GM19025 (cell line): ENCODE results near the gene PPFIBP1.

Experiments used
- ATAC-seq: cut with Tn5 transposase; IDR thresholded peaks from one replicate; pipeline ENCODE4 v1.9.1; 2021; ENCODE audit warnings: mild to moderate bottlenecking, low read depth, moderate library complexity; ENCODE audit not compliant: unreplicated experiment

The PPFIBP1 gene

GRCh38 chr12:27511031-27511722 is 12.8 kb upstream of the PPFIBP1 start:
- ATAC-seq: no peak

- no peak for ATAC-seq
Observed at GRCh38 chr12:27511723-27512045, 12.3 kb upstream of the PPFIBP1 start.

DNA sequence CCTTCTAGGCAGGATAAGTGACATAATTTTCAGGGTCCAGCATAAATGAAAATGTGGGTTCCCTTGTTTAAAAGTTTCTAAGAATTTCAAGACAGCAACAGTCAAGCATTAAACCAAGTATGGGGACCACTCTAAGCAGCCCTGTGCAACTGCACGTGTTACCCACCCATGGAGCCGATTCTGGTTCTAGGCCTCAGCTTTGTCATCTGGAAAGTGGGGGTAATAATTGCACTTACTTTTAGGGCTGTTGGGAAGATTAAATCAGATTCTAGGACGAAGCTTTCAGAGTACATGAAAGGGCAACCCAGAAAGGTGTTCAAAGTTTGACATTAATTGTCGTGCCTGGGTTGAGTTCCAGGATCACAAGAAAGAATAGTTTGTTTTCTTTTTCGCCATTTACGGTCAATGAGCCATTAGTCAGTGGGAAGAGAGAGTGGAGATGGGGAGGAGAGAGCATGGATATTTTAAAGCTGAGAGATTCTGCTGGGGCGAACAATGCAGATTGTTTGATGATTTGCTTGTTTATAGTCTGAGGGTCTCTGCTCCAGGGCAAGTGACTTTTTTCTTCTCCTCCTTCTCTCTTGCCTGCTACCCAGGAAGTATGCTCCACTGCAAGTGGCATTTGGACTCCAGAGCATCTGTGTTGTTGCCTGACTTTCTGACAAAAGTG is 10.7 kb upstream of the PPFIBP1 start:
- no peak for ATAC-seq

DNA sequence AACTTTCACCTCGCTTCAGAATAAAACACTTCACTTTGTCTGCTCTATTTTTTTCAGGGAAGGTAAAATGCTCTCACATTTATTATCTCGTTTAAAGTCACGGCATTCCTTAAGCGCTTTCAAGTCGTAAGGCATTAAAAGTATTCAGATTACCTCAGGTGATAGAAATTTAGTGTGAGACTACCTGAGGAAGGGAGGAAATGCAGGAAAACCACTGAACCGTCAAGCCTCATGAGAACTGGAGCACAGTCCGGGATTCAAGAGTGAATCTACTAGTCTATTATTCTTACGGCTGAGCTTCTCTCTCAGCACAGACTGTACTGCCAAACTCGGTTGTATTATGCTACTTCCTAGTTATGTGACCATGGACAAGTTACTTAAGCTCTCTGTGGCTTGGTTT is 8.3 kb upstream of the PPFIBP1 start:
- ATAC-seq: no peak

DNA sequence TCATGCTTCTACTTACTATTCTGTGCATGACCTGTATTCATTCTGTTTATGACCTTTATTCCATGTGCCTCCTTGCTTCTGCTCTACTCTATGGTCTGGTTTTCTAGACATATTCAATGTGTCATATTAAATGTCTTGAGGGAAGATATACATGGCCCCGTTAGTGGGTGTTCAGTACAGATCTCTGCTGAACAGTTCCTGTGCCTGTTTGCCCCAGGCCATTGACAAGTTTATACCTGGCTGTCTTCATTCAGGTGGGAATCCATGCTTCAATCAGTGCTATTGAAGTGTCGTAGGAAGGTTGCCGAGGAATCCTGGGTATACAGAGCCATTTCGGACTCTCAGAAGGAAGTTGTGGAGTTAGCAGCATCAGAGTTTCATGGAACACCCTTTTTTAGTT is 7.4 kb upstream of the PPFIBP1 start:
- ATAC-seq: no peak

DNA sequence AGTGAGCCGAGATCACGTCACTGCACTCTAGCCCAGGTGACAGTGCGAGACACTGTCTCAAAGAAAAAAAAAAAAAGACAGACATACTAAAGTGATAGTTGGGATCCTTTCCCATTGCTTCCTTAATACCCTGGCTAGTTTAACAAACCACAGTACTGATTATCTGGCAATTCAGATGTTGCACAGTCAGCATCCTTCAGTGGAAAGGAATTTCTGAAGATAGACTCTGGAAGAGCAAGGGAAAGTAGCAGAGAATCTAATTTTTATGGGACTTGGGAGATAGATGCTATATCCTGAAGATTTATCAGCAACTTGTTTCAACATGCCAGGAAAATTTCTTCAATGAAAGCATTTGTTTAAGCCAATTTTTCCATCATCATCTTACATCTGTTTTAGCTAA is 6.5 kb upstream of the PPFIBP1 start:
- ATAC-seq: no peak

GRCh38 chr12:27517961-27518665 is 5.9 kb upstream of the PPFIBP1 start:
- ATAC-seq: no peak

GRCh38 chr12:27521066-27521465 is 2.9 kb upstream of the PPFIBP1 start:
- ATAC-seq: no peak

DNA sequence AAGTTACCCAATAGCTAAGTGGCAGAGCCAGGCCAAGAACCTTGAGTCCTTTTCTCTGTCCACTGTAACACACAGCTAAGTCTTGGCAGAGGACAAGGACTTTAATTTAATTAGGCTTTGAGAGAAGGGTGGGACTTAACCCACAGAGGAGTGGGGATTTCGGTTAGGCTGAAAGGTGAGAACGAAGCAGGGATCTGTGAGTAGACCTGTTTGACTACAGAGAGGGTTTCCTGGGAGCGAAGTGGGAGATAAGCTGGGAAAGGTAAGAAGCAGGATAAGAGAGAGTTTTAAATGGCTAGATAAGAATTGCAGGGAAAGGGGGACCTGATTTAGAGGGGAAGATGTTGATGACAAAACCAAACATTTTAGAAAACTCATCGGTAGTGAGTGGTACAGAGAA is 2.0 kb upstream of the PPFIBP1 start:
- no peak for ATAC-seq

DNA sequence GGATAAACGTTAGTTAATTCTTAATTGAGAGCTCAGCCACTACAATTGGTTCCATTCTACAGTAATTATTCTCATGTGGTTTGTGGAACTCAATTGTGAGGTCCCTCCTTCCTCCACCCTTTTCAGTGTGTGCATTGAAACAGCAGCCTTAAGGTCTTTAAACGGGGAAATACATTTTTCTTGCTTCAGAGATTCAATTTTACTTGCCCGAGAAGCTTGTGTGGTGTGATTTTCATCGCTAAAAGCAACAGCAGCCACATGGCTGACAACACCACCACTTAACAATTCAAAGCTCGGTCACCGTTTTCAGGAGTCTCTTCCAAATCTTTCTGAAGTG is 733 bp upstream of the PPFIBP1 start:
- no peak for ATAC-seq

DNA sequence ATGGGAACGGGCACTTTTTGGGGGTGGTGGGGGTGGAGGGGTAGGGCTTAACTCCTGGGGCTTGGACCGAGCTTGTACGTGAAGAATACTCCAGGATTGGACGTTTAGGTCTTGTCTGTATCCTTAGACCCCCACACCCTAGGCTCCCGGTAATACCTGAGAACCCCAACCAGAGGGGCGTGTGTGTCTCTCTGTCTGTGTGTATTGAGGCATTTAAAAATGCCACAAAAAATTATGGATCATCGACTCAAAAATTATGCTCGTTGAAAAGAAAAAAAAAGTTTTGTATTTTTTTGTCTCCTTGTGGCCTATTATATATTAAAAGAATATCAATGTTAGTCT is 459 bp downstream of the PPFIBP1 start:
- no peak for ATAC-seq

DNA sequence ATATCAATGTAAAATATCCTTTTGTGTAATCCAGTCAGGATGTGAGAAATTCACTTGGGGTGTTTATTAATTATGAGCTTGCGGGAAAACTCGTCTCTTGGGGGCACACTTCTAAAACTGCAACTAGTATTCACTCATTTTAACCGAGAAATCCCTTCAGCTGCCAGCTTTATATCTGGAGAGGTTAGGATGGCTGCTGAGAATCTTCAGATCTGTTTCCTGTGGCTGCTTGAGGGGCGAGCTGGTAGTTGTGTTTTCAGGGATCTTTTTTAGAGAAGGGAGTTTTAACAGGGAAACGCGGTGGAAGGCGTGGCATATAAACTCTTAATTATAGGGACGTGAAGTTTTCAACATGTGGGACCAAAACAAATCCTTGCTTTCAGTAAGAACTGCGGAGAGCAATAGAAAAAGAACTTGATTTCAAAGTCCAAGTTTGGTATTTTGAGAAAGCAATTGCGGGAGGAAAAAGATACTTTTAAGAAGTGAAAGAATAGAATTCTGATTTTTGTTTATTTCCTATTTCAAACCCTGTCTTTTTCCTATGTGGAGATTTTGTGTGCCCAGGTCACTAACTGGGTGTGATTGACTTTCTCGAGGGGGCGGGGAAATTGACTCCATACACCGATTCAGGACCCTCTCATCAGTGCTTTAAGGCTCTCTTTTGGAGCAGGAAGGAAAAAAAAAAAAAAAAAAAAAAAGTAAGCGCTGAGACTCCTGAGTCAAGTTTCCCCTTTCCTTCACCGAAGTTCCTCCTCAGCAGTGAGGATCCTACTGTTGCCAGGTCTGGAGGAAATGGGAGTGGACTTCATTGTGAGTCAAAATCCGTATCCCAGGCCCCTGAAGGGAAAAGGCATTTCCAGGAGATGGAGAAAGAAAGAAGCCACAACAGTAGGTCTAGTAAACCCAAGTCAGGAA is 1.1 kb downstream of the PPFIBP1 start:
- no peak for ATAC-seq

- ATAC-seq: no peak
Observed at GRCh38 chr12:27527512-27527911, 3.5 kb downstream of the PPFIBP1 start.

- no peak for ATAC-seq
Observed at GRCh38 chr12:27528788-27529187, 4.8 kb downstream of the PPFIBP1 start.

DNA sequence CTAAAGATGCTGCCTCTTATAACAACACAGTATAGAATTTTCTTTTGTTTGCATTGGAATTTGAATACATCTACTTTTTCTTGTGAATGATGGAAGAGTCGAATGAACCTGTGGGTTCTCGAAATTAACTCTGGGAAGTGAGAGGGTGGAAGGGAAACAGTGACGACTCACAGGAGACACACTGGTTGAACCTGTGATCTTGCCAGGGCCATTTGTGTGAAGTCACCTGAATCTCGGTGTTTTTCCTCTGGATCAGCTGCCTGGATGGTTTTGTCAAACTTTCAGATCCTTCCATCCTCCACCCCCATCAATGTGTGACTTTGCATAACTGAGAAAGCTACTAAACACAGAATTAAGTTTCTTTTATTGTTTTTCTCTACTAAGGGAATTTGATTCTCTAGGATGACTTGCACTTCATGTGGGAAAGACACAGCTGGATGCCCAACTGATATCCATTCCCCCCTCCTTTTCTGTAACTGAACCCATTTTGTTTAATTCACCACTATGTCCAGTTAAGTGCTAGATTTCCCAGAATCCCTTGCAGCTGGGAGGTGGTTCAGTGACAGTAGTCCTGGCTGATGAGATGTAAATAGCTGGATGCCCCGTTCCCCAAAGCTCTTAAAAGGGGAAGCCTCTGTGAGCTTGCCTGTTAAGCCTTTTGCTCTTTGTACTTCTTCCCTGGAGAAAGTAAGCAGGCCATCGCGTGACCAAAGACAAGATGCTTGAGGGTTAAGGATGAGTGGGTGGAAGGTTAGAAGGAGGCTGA is 6.3 kb downstream of the PPFIBP1 start:
- no peak for ATAC-seq

DNA sequence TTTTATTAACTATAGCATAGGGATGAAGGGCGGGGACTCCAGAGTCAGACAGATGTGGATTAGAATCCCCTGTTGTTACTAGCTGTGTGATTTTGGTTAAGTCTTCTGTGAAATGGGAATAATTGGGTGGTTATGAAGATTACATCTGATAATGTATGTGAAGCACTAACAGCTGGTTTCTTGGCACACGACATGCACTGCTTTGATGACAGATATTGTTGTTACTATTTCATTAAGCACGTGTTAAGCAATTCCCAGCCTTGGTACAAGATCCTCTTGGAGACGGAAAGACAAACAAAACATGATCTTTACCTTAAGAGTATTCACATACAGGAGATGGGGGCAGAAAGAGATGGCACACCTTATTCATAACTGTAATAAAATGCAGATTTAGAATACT is 7.9 kb downstream of the PPFIBP1 start:
- no peak for ATAC-seq

- no peak for ATAC-seq
Observed at GRCh38 chr12:27534060-27534764, 10.2 kb downstream of the PPFIBP1 start.

GRCh38 chr12:27534765-27535161 is 10.8 kb downstream of the PPFIBP1 start:
- no peak for ATAC-seq

GRCh38 chr12:27535318-27535717 is 11.3 kb downstream of the PPFIBP1 start:
- no peak for ATAC-seq
